GM12878 (cell line): ENCODE measurements around the gene DNAJB6. TPM values are rescaled to one million over a fixed set of nuclear protein-coding genes. Genes with fewer than 3 reads are reported as not detected.

Experiments
- ATAC-seq: fragments of 200-7000 bp; cut with Tn5 transposase; 3 replicates; pipeline ENCODE4 v1.9.1; 2020; ENCODE audit warnings: mild to moderate bottlenecking, moderate library complexity
- BruUV-seq: library from RNA; stranded (reverse); fragments of 400-500 nt; replicated peaks from 2 replicates; lab custom pipeline; 2021; lab: Mats Ljungman, UMichigan
- CTCF ChIA-PET: fragments of 300-600 bp; sonication (Branson Sonifier 250); formaldehyde crosslinking; extraction: SDS; loops from one replicate; lab custom pipeline; 2021; ENCODE audit warnings: inconsistent platforms; lab: Yijun Ruan, JAX
- POLR2A ChIA-PET: fragments of 350-600 bp; formaldehyde crosslinking; extraction: SDS; loops from one replicate; lab custom pipeline; 2021; ENCODE audit warnings: inconsistent platforms; lab: Charles Lee
- RAD21 ChIA-PET: fragments of 300-600 bp; sonication (Branson Sonifier 250); formaldehyde crosslinking; loops from one replicate; lab custom pipeline; 2023; ENCODE audit warnings: antibody characterized with exemption; ENCODE audit not compliant: unreplicated experiment; lab: Charles Lee
- SMC1A ChIA-PET: fragments of 300-600 bp; sonication (Branson Sonifier 250); formaldehyde crosslinking; loops from one replicate; lab custom pipeline; 2023; ENCODE audit not compliant: unreplicated experiment, uncharacterized antibody; lab: Charles Lee
- DNase-seq: peaks from one replicate; pipeline ENCODE4 v3.0.0-alpha.2; 2011; ENCODE audit warnings: low read depth, low spot score
- FAIRE-seq: peaks from 3 replicates; lab custom pipeline; 2011; peaks lifted over from hg19 to GRCh38; lab: Jason Lieb, UNC
- H2AFZ ChIP-seq: 2 replicates; pipeline ENCODE4 v1.6.0; 2011; ENCODE audit warnings: low read depth, low read length, control low read depth; ENCODE audit not compliant: control insufficient read depth
- H3K27ac ChIP-seq: 2 replicates; pipeline ENCODE4 v1.5.1; 2011; ENCODE audit warnings: control low read depth; ENCODE audit not compliant: control insufficient read depth, insufficient read depth
- H3K27me3 ChIP-seq, 2 experiments: replicated peaks in 1 of 2; 2 replicates each; pipeline versions ENCODE4 v1.6.0 to v1.6.1; 2011; ENCODE audit warnings: low read length in 1 of 2; ENCODE audit not compliant: control insufficient read depth in 2 of 2, insufficient read depth in 2 of 2
- H3K36me3 ChIP-seq, 2 experiments: 2 replicates each; pipeline ENCODE4 v1.5.1; 2011; ENCODE audit warnings: low read length in 1 of 2; ENCODE audit not compliant: control insufficient read depth in 2 of 2, insufficient read depth in 2 of 2
- H3K4me1 ChIP-seq: 2 replicates; pipeline ENCODE4 v1.6.1; 2011; ENCODE audit warnings: mild to moderate bottlenecking, low read length, moderate library complexity, mixed read lengths; ENCODE audit not compliant: control insufficient read depth, insufficient read depth
- H3K4me2 ChIP-seq: 2 replicates; pipeline ENCODE4 v1.6.0; 2011; ENCODE audit warnings: control low read depth; ENCODE audit not compliant: control insufficient read depth, insufficient read depth
- H3K4me3 ChIP-seq: fragments of 200-600 bp; sonication (generic); 2 replicates; pipeline ENCODE4 v1.5.1; 2016
- H3K79me2 ChIP-seq: 2 replicates; pipeline ENCODE4 v1.6.0; 2011; ENCODE audit warnings: low read length; ENCODE audit not compliant: control insufficient read depth, insufficient read depth
- H3K9ac ChIP-seq: 2 replicates; pipeline ENCODE4 v1.8.0; 2011; ENCODE audit warnings: low read length, control low read depth, mixed read lengths; ENCODE audit not compliant: control insufficient read depth, insufficient read depth
- H3K9me3 ChIP-seq: replicated peaks from 3 replicates; pipeline ENCODE4 v1.5.1; 2011; ENCODE audit warnings: mild to moderate bottlenecking, low read length; ENCODE audit not compliant: control insufficient read depth, insufficient read depth
- H4K20me1 ChIP-seq: 2 replicates; pipeline ENCODE4 v1.6.0; 2011; ENCODE audit not compliant: control insufficient read depth, insufficient read depth
- BHLHE40 ChIP-seq, 2 experiments: fragments of 450-650 bp in 1 of 2; IDR thresholded peaks; 2 replicates each; pipeline ENCODE4 v1.6.1; 2011 to 2017; ENCODE audit warnings: low read depth in 2 of 2, borderline replicate concordance in 1 of 2, improper control_type of control experiment in 1 of 2, low read length in 1 of 2, mild to moderate bottlenecking in 1 of 2
- BRCA1 ChIP-seq: IDR thresholded peaks from 2 replicates; pipeline ENCODE4 v1.6.1; 2011; ENCODE audit warnings: low read depth, low read length, improper control_type of control experiment
- CEBPB ChIP-seq, 2 experiments: fragments of 150-350 bp in 1 of 2; IDR thresholded peaks; 2 replicates each; pipeline ENCODE4 v1.6.1; 2012 to 2014; ENCODE audit warnings: low read depth in 2 of 2, low read length in 2 of 2, borderline replicate concordance in 1 of 2, inconsistent platforms in 1 of 2
- CREB1 ChIP-seq: IDR thresholded peaks from 2 replicates; pipeline ENCODE4 v1.6.1; 2012; ENCODE audit warnings: low read depth, mild to moderate bottlenecking, inconsistent platforms
- FOXK2 ChIP-seq: fragments of 450-650 bp; IDR thresholded peaks from 2 replicates; pipeline ENCODE4 v1.6.1; 2017; ENCODE audit warnings: mild to moderate bottlenecking, moderate library complexity
- JUND ChIP-seq: IDR thresholded peaks from 2 replicates; pipeline ENCODE4 v1.6.1; 2012; ENCODE audit warnings: low read depth, mild to moderate bottlenecking, low read length, improper control_type of control experiment, moderate library complexity
- MEF2B ChIP-seq: fragments of 450-650 bp; IDR thresholded peaks from 2 replicates; pipeline ENCODE4 v1.6.1; 2018; ENCODE audit warnings: mild to moderate bottlenecking, moderate library complexity; ENCODE audit not compliant: partially characterized antibody, poor library complexity, severe bottlenecking
- NBN ChIP-seq: fragments of 450-650 bp; IDR thresholded peaks from 2 replicates; pipeline ENCODE4 v1.6.1; 2016
- PAX8 ChIP-seq: fragments of 450-650 bp; IDR thresholded peaks from 2 replicates; pipeline ENCODE4 v1.6.1; 2017; ENCODE audit warnings: mild to moderate bottlenecking, moderate library complexity
- POU2F2 ChIP-seq: IDR thresholded peaks from 3 replicates; pipeline ENCODE4 v1.6.1; 2011; ENCODE audit warnings: low read depth, mild to moderate bottlenecking, low read length, borderline replicate concordance
- RB1 ChIP-seq: fragments of 450-650 bp; formaldehyde crosslinking; IDR thresholded peaks from 2 replicates; pipeline ENCODE4 v1.6.1; 2017; ENCODE audit warnings: mild to moderate bottlenecking, borderline replicate concordance
- RELA ChIP-seq: fragments of 450-650 bp; IDR thresholded peaks from 2 replicates; pipeline ENCODE4 v1.8.0; 2014; ENCODE audit warnings: borderline replicate concordance; ENCODE audit not compliant: partially characterized antibody
- SIN3A ChIP-seq: IDR thresholded peaks from 2 replicates; pipeline ENCODE4 v1.6.1; 2012; ENCODE audit warnings: low read depth, low read length, improper control_type of control experiment
- SMAD1 ChIP-seq: fragments of 450-650 bp; IDR thresholded peaks from 2 replicates; pipeline ENCODE4 v1.6.1; 2018; ENCODE audit warnings: mild to moderate bottlenecking, low read depth; ENCODE audit not compliant: partially characterized antibody
- ZNF217 ChIP-seq: fragments of 450-650 bp; IDR thresholded peaks from 2 replicates; pipeline ENCODE4 v1.6.1; 2017; ENCODE audit warnings: antibody characterized with exemption, mild to moderate bottlenecking
- ZNF274 ChIP-seq: IDR thresholded peaks from one replicate; pipeline ENCODE4 v1.8.0; 2011; ENCODE audit not compliant: insufficient read length, insufficient read depth
- WGBS: methylation state at CpG from one replicate; pipeline ENCODE4 v1.1.6; 2016; ENCODE audit warnings: low lambda C conversion rate; ENCODE audit not compliant: insufficient replicate concordance, insufficient coverage; ENCODE audit errors: missing lambda C conversion rate; 5-methylcytosine and 5-hydroxymethylcytosine counted together
- in situ Hi-C: fragments of 300-500 bp; cut with MboI; formaldehyde crosslinking; loops from 9 replicates; pipeline ENCODE4 v1.14.3; 2018; ENCODE audit warnings: mixed read lengths
- intact Hi-C: fragments of 100-400 bp; cut with micrococcal nuclease; formaldehyde crosslinking; loops from one replicate; pipeline ENCODE4 v1.14.2; 2022; ENCODE audit not compliant: unreplicated experiment
- polyA plus RNA-seq, 11 experiments: library from polyadenylated mRNA; depleted of rRNA in 4 of 11; unstranded in 6 of 11; stranded (reverse) in 5 of 11; fragments of >200 nt; fragmentation: Nextera tagmentation in 4 of 11; fragmentation: Illumina TruSeq in 1 of 11; extraction: Ambion mirVana in 4 of 11; extraction: Trizol in 1 of 11; gene quantifications; 1 replicate in 1 of 11; 2 replicates in 10 of 11; pipeline versions ENCODE4 v1.2.1 to v1.2.3, GENCODE V29; 2011 to 2016; ENCODE audit warnings: inconsistent platforms in 2 of 11, missing spikeins in 2 of 11, low read depth in 1 of 11
- total RNA-seq, 4 experiments: library from RNA; depleted of rRNA in 3 of 4; stranded (reverse); fragments of >200 nt in 3 of 4; fragmentation: Illumina TruSeq in 1 of 4; extraction: Trizol in 1 of 4; gene quantifications; 2 replicates each; pipeline versions ENCODE4 v1.2.1 to v1.2.3, GENCODE V29; 2013 to 2021
- TF ChIP-seq, protein P1 (sequence below): IDR thresholded peaks from 2 replicates; pipeline ENCODE4 v1.6.1; 2011; ENCODE audit warnings: borderline replicate concordance, low read depth, mild to moderate bottlenecking, moderate library complexity, low read length; ENCODE audit not compliant: insufficient read depth, poor library complexity, severe bottlenecking

The DNAJB6 gene
- total and polyA plus RNA-seq, 10 of the 15 experiments (the other 5 are each of a cell fraction or from before 2014, with no cell fraction given): 34.5 to 117 (median 53.1) TPM

DNA sequence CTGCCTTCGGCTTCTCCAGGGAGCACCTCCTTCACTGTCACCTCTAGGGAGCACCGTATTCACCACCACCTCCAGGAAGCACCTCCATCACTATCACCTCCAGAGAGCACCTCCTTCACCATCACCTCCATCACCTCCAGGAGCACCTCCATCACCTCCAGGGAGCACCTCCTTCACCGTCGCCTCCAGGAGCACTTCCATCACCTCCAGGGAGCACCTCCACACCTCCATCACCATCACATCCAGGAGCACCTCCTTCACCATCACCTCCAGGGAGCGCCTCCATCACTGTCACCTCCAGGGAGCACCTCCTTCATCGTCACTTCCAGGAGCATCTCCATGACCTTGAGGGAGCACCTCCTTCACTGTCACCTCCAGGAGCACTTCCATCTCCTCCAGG lies 102.3 kb downstream of the DNAJB6 start:
- FAIRE-seq (no peak), ATAC-seq (no peak), DNase-seq (no peak)
- intact Hi-C loops (no loop called here), in situ Hi-C loops (no loop called here)
- H3K4me3 ChIP-seq: no peak overlapping the region
- H3K27me3 ChIP-seq: no peaks in the 10 kb centered on the region
- SMC1A ChIA-PET: no interaction called here
- CTCF ChIA-PET: no interaction called here
- no peak overlapping the region for H3K4me2 ChIP-seq
- no peak overlapping the region for H3K9ac ChIP-seq
- no peak overlapping the region for H2AFZ ChIP-seq
- H3K4me1 ChIP-seq: no peaks in the 10 kb centered on the region
- RAD21 ChIA-PET: no interaction called here
- 96% methylated on average over 5 of the region's 6 CpGs for WGBS
- TF ChIP-seq FOXK2: no peak
- no peak for TF ChIP-seq NBN
- no peak for TF ChIP-seq JUND
- TF ChIP-seq ZNF217: no peak
- no peak for TF ChIP-seq PAX8
- no peak for TF ChIP-seq SMAD1
- TF ChIP-seq CREB1: no peak
- no peak for TF ChIP-seq ZNF274
- no peak for TF ChIP-seq RB1
- TF ChIP-seq SIN3A: no peak
- TF ChIP-seq BHLHE40 (IDR thresholded peaks at IDR 0.05; ENCODE audit: borderline replicate concordance in 1 of 2, low read depth in 2 of 2, low read length in 1 of 2): no peak
- TF ChIP-seq POU2F2: no peak
- no peak for TF ChIP-seq BRCA1
- TF ChIP-seq CEBPB (IDR thresholded peaks at IDR 0.05; ENCODE audit: borderline replicate concordance in 1 of 2, low read depth in 2 of 2, low read length in 2 of 2): no peak
- TF ChIP-seq, protein P1, sequence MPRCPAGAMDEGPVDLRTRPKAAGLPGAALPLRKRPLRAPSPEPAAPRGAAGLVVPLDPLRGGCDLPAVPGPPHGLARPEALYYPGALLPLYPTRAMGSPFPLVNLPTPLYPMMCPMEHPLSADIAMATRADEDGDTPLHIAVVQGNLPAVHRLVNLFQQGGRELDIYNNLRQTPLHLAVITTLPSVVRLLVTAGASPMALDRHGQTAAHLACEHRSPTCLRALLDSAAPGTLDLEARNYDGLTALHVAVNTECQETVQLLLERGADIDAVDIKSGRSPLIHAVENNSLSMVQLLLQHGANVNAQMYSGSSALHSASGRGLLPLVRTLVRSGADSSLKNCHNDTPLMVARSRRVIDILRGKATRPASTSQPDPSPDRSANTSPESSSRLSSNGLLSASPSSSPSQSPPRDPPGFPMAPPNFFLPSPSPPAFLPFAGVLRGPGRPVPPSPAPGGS: no peak
- no peak for TF ChIP-seq MEF2B
- TF ChIP-seq RELA: no peak
- H3K9me3 ChIP-seq: no peaks in the 10 kb centered on the region; the same call in 2 of the 3 replicates
- H3K79me2 ChIP-seq: no peaks in the 10 kb centered on the region
- POLR2A ChIA-PET: no interaction called here
- H4K20me1 ChIP-seq: no peaks in the 10 kb centered on the region
- H3K36me3 ChIP-seq: no peaks in the 10 kb centered on the region
- no peak overlapping the region for H3K27ac ChIP-seq
- no TSS peak for BruUV-seq
